ENCODE results near the gene SEC16A. TPM values are rescaled to one million over a fixed set of nuclear protein-coding genes. Genes with fewer than 3 reads are reported as not detected.

The SEC16A gene
- total RNA-seq, 4 donors from 2014 or later = 58.0 to 89.3 (median 75.0) TPM

- H3K4me3 ChIP-seq = no peak overlapping the region
- TF ChIP-seq POLR2AphosphoS5 (IDR thresholded peaks at IDR 0.05) (peak in 1 of 3 donors; percentile 23), CTCF (IDR thresholded peaks at IDR 0.05) (peak; percentile 96 to 99), EP300 (IDR thresholded peaks at IDR 0.05) (no peak), POLR2A (IDR thresholded peaks at IDR 0.05) (no peak)
- H3K27ac ChIP-seq = no peak overlapping the region
- WGBS = 19% methylated on average over 17 of the region's 22 CpGs
- no peaks in the 10 kb centered on the region for H3K27me3 ChIP-seq
- no peaks in the 10 kb centered on the region for H3K36me3 ChIP-seq
- peaks cover 21% of the 10 kb centered on the region for H3K4me1 ChIP-seq
- DNase-seq (ENCODE audit: low spot score in 2 of 2) = no peak
- no peaks in the 10 kb centered on the region for H3K9me3 ChIP-seq
Measured at GRCh38 chr9:136488247-136489214, 5.7 kb upstream of the SEC16A start.

DNA sequence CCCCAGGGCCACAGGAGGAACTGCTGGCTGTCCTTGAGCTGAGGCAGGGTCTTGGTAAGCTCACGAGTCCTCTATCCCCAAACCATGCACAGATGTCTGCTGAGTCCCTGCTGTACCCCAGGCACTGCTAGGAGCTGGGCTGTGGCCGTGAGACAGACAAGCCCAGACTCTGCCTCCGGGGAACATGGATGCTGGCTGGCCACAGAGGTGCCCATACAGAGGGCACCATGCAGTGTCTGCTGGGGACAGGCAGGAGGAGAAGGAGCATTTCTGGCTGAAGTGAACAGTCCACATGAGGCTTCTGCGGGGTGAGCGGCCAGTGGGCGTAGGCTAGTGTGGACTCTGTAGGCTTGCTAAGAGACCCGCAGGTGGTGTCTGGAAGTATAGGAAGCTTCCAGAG lies 4.8 kb upstream of the SEC16A start:
- no peak for DNase-seq (ENCODE audit: low spot score in 2 of 2)
- no peak for TF ChIP-seq POLR2A (IDR thresholded peaks at IDR 0.05)
- TF ChIP-seq POLR2AphosphoS5 (IDR thresholded peaks at IDR 0.05) = no peak
- no peak for TF ChIP-seq CTCF (IDR thresholded peaks at IDR 0.05)
- no peak for TF ChIP-seq EP300 (IDR thresholded peaks at IDR 0.05)

GRCh38 chr9:136486823-136487620 lies 4.2 kb upstream of the SEC16A start:
- Histone ChIP-seq H3K4me3 (no peak overlapping the region), H3K4me1 (peaks cover 23% of the 10 kb centered on the region), H3K9me3 (no peaks in the 10 kb centered on the region), H3K27ac (no peak overlapping the region), H3K27me3 (no peaks in the 10 kb centered on the region), H3K36me3 (no peaks in the 10 kb centered on the region)
- WGBS = 96% methylated on average over 6 of the region's 18 CpGs
- DNase-seq (ENCODE audit: low spot score in 2 of 2) = no peak
- TF ChIP-seq POLR2A (IDR thresholded peaks at IDR 0.05) (no peak), POLR2AphosphoS5 (IDR thresholded peaks at IDR 0.05) (no peak), CTCF (IDR thresholded peaks at IDR 0.05) (no peak), EP300 (IDR thresholded peaks at IDR 0.05) (no peak)

More for the DNA sequence above, 4.8 kb upstream of the SEC16A start:
- H3K4me1 ChIP-seq = peaks cover 21% of the 10 kb centered on the region
- no peak overlapping the region for H3K27ac ChIP-seq
- H3K36me3 ChIP-seq = no peaks in the 10 kb centered on the region
- H3K4me3 ChIP-seq = no peak overlapping the region
- H3K9me3 ChIP-seq = no peaks in the 10 kb centered on the region
- WGBS = 98% methylated on average over 5 of the region's 7 CpGs
- no peaks in the 10 kb centered on the region for H3K27me3 ChIP-seq

DNA sequence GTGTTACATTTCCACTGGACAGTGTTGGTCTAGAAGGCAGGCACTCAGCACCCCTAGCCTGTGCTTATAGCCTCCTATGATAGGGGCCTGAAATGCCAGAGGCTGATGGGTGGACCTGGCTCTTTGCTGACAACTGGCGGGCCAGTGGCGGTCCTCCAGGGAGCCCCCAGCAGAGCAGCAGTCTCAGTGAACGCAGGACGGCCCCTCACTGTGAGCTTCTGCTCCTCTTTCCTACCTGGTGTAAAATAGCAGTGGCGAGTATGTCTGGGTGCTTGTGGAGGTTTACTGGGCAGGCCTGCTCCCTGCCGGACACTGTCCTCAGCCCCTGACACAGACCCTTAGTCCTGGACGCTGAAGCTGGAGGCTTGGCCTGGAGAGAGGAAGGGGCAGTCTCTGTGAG lies 3.3 kb upstream of the SEC16A start:
- no peaks in the 10 kb centered on the region for H3K9me3 ChIP-seq
- no peak for DNase-seq (ENCODE audit: low spot score in 2 of 2)
- no peaks in the 10 kb centered on the region for H3K36me3 ChIP-seq
- no peak overlapping the region for H3K27ac ChIP-seq
- no peak overlapping the region for H3K4me3 ChIP-seq
- H3K4me1 ChIP-seq = peaks cover 32% of the 10 kb centered on the region
- H3K27me3 ChIP-seq = no peaks in the 10 kb centered on the region
- TF ChIP-seq POLR2A (IDR thresholded peaks at IDR 0.05) (no peak), POLR2AphosphoS5 (IDR thresholded peaks at IDR 0.05) (no peak), EP300 (IDR thresholded peaks at IDR 0.05) (no peak), CTCF (IDR thresholded peaks at IDR 0.05) (no peak)
- 97% methylated on average over 7 of the region's 7 CpGs for WGBS

All from suprapubic skin (tissue), 4 donors.